Endothelial cell of umbilical vein (primary cell): ENCODE measurements around the gene USHBP1. TPM values are rescaled to one million over a fixed set of nuclear protein-coding genes. Genes with fewer than 3 reads are reported as not detected.

Experiments
- BruUV-seq: library from RNA; stranded (reverse); fragments of 400-500 nt; replicated peaks from 2 replicates; lab custom pipeline; 2021; lab: Mats Ljungman, UMichigan
- CTCF ChIA-PET: fragments of 300-600, 350-600 bp; sonication (Branson Sonifier 250); formaldehyde crosslinking; loops from one replicate; lab custom pipeline; 2021; ENCODE audit warnings: antibody characterized with exemption, inconsistent platforms; lab: Charles Lee
- POLR2A ChIA-PET: fragments of 300-600, 350-600 bp; sonication (Branson Sonifier 250); formaldehyde crosslinking; loops from one replicate; lab custom pipeline; 2021; ENCODE audit warnings: antibody characterized with exemption, inconsistent platforms; lab: Charles Lee
- DNase-seq: peaks from one replicate; pipeline ENCODE4 v3.0.0-alpha.2; 2011; ENCODE audit warnings: low read depth, low spot score
- FAIRE-seq: peaks from 2 replicates; lab custom pipeline; 2011; peaks lifted over from hg19 to GRCh38; lab: Jason Lieb, UNC
- H2AFZ ChIP-seq: 2 replicates; pipeline ENCODE4 v1.6.0; 2012; ENCODE audit warnings: low read depth, low read length, control low read depth, inconsistent platforms
- H3K27ac ChIP-seq: 2 replicates; pipeline ENCODE4 v1.5.1; 2011; ENCODE audit warnings: low read depth, mild to moderate bottlenecking, control low read depth, low read length, moderate library complexity; ENCODE audit not compliant: insufficient read depth
- H3K27me3 ChIP-seq, 2 experiments: 2 replicates each; pipeline versions ENCODE4 v1.6.0 to v1.6.1; 2011; ENCODE audit warnings: low read length in 2 of 2, mixed read lengths in 1 of 2; ENCODE audit not compliant: control insufficient read depth in 2 of 2, insufficient read depth in 2 of 2
- H3K36me3 ChIP-seq, 2 experiments: 2 replicates in 1 of 2; 3 replicates in 1 of 2; pipeline ENCODE4 v1.5.1; 2011; ENCODE audit warnings: low read length in 2 of 2, mild to moderate bottlenecking in 1 of 2, moderate library complexity in 1 of 2; ENCODE audit not compliant: control insufficient read depth in 2 of 2, insufficient read depth in 2 of 2; ENCODE audit errors: extremely low read depth in 1 of 2
- H3K4me1 ChIP-seq: 3 replicates; pipeline ENCODE4 v1.5.1; 2011; ENCODE audit warnings: mild to moderate bottlenecking, low read length; ENCODE audit not compliant: control insufficient read depth, insufficient read depth; ENCODE audit errors: extremely low read depth
- H3K4me2 ChIP-seq: 2 replicates; pipeline ENCODE4 v1.6.1; 2011; ENCODE audit warnings: low read length, control low read depth, mixed read lengths; ENCODE audit not compliant: insufficient read depth
- H3K4me3 ChIP-seq, 3 experiments: fragments of 200-600 bp in 1 of 3; sonication (generic), shearing (Covaris generic) in 1 of 3; replicated peaks in 1 of 3; 2 replicates each; pipeline ENCODE4 v1.5.1; 2011 to 2016; ENCODE audit warnings: control low read depth in 3 of 3, low read length in 3 of 3, mild to moderate bottlenecking in 2 of 3, inconsistent platforms in 1 of 3, low read depth in 1 of 3, moderate library complexity in 1 of 3; ENCODE audit not compliant: insufficient read depth in 1 of 3
- H3K79me2 ChIP-seq: 2 replicates; pipeline ENCODE4 v1.6.0; 2012; ENCODE audit warnings: low read length, inconsistent platforms; ENCODE audit not compliant: control insufficient read depth, insufficient read depth
- H3K9ac ChIP-seq: replicated peaks from 2 replicates; pipeline ENCODE3; 2011; ENCODE audit warnings: low read length, control low read depth; ENCODE audit not compliant: insufficient read depth; ENCODE audit errors: extremely low read depth
- H3K9me1 ChIP-seq: replicated peaks from 3 replicates; pipeline ENCODE4 v1.6.0; 2011; ENCODE audit warnings: mild to moderate bottlenecking, low read length; ENCODE audit not compliant: control insufficient read depth, insufficient read depth; ENCODE audit errors: extremely low read depth
- H3K9me3 ChIP-seq: replicated peaks from 2 replicates; pipeline ENCODE4 v1.5.1; 2012; ENCODE audit warnings: low read length, inconsistent platforms; ENCODE audit not compliant: control insufficient read depth, insufficient read depth
- H4K20me1 ChIP-seq: replicated peaks from 2 replicates; pipeline ENCODE3; 2011; ENCODE audit warnings: mild to moderate bottlenecking, low read length; ENCODE audit not compliant: control insufficient read depth, insufficient read depth; ENCODE audit errors: extremely low read depth
- CTCF ChIP-seq, 2 donors: IDR thresholded peaks; 1 replicate in 1 of 2; 2 replicates in 1 of 2; pipeline ENCODE4 v1.5.1; 2011; ENCODE audit warnings: low read length in 2 of 2, mild to moderate bottlenecking in 2 of 2, moderate library complexity in 2 of 2, control low read depth in 1 of 2, inconsistent platforms in 1 of 2, low read depth in 1 of 2; ENCODE audit not compliant: insufficient read depth in 1 of 2; ENCODE audit errors: extremely low read depth in 1 of 2
- EZH2 ChIP-seq: IDR thresholded peaks from 2 replicates; pipeline ENCODE4 v1.6.1; 2012; ENCODE audit warnings: borderline replicate concordance, low read depth, mild to moderate bottlenecking, moderate library complexity, low read length, inconsistent platforms; ENCODE audit not compliant: severe bottlenecking
- FOS ChIP-seq: IDR thresholded peaks from 2 replicates; pipeline ENCODE4 v1.6.1; 2011; ENCODE audit warnings: mild to moderate bottlenecking, low read length, moderate library complexity, borderline replicate concordance; ENCODE audit not compliant: insufficient read depth
- GATA2 ChIP-seq: IDR thresholded peaks from 2 replicates; pipeline ENCODE4 v1.7.0; 2011; ENCODE audit warnings: low read depth, mild to moderate bottlenecking, moderate library complexity, mixed read lengths, low read length; ENCODE audit not compliant: insufficient read length, insufficient read depth
- JUN ChIP-seq: IDR thresholded peaks from 2 replicates; pipeline ENCODE4 v1.6.1; 2011; ENCODE audit warnings: borderline replicate concordance, low read depth; ENCODE audit not compliant: insufficient read length, insufficient read depth
- MYC ChIP-seq: IDR thresholded peaks from one replicate; pipeline ENCODE4 v1.6.1; 2011; ENCODE audit warnings: mild to moderate bottlenecking, low read depth, low read length
- POLR2AphosphoS5 ChIP-seq: IDR thresholded peaks from 2 replicates; pipeline ENCODE4 v1.6.1; 2012; ENCODE audit warnings: low read depth, mild to moderate bottlenecking, control low read depth, low read length, moderate library complexity; ENCODE audit not compliant: insufficient read depth
- dilution Hi-C: fragments of 300-500 bp; cut with MboI; formaldehyde crosslinking; loops from one replicate; pipeline ENCODE4 v1.15.0; 2019; ENCODE audit warnings: low sequenced_read_pairs; ENCODE audit not compliant: extremely low pct_ligation_motif_present
- intact Hi-C: fragments of 100-400 bp; cut with micrococcal nuclease; formaldehyde crosslinking; loops from one replicate; pipeline ENCODE4 v1.10.0; 2022
- polyA plus RNA-seq, 4 experiments: library from polyadenylated mRNA; depleted of rRNA in 3 of 4; stranded (reverse) in 3 of 4; unstranded in 1 of 4; fragments of >200 nt; gene quantifications; 2 replicates each; pipeline versions ENCODE4 v1.2.1 to v1.2.3, GENCODE V29; 2011 to 2012; ENCODE audit warnings: missing spikeins in 1 of 4
- total RNA-seq: library from RNA; stranded (reverse); gene quantifications from 2 replicates; pipeline ENCODE4 v1.2.3, GENCODE V29; 2021
- TF ChIP-seq, protein P1 (sequence below): IDR thresholded peaks from 2 replicates; pipeline ENCODE4 v1.6.1; 2011; ENCODE audit not compliant: insufficient read depth, insufficient read length

Gene USHBP1
- total and polyA plus RNA-seq, 2 donors (not counting 3 experiments of a cell fraction or from before 2014, with no cell fraction given), result 14.8 to 20.4 TPM

DNA sequence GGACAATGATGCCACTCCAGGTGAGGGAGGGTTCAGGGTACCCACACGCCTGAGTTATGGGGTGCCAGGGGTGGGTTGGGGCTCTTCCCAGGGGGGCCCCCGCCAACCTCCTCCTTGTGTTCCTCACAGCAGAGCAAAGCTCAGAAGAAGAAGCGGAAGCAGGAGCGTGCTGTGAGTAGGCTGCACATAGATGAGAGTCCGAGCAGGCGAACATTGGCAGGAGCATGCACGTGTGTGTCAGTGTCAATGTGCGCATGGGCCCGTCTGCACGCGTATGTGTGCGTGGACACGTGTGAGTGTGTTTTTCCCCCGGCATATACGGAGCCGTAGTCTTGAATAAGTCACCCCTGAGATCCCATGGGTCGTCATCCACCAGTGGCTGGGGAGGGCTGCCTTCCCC lies 61.8 kb downstream of the USHBP1 start:
- dilution Hi-C loops, result no loop called here
- H3K4me3 ChIP-seq, result no peak overlapping the region
- ChIA-PET POLR2A (interaction anchor here (0.7 kb wide), 1 partner anchor 46 kb away, joined by 3 read pairs; no protein-coding TSS in a partner anchor), CTCF (interaction anchor here (1.2 kb wide), 1 partner anchor 37 kb away, joined by 3 read pairs; no protein-coding TSS in a partner anchor)
- no peak for FAIRE-seq
- DNase-seq, result no peak
- no peaks in the 10 kb centered on the region for H3K27me3 ChIP-seq
- intact Hi-C loops, result no loop called here
- H3K9me3 ChIP-seq, result no peaks in the 10 kb centered on the region
- no peaks in the 10 kb centered on the region for H3K4me1 ChIP-seq
- H3K27ac ChIP-seq, result no peak overlapping the region
- no peaks in the 10 kb centered on the region for H4K20me1 ChIP-seq
- H3K9ac ChIP-seq, result no peak overlapping the region
- H3K36me3 ChIP-seq, result peaks cover 10 to 57% of the 10 kb centered on the region in 2 experiments
- no peak overlapping the region for H3K4me2 ChIP-seq
- H3K79me2 ChIP-seq, result no peaks in the 10 kb centered on the region
- no TSS peak for BruUV-seq
- no peak overlapping the region for H2AFZ ChIP-seq
- no peaks in the 10 kb centered on the region for H3K9me1 ChIP-seq
- TF ChIP-seq FOS (no peak), POLR2AphosphoS5 (no peak), JUN (no peak), CTCF (IDR thresholded peaks at IDR 0.05; ENCODE audit: extremely low read depth in 1 of 2, insufficient read depth in 1 of 2, low read depth in 1 of 2, low read length in 2 of 2) (no peak), EZH2 (no peak), MYC (no peak), GATA2 (no peak)
- TF ChIP-seq, protein P1, sequence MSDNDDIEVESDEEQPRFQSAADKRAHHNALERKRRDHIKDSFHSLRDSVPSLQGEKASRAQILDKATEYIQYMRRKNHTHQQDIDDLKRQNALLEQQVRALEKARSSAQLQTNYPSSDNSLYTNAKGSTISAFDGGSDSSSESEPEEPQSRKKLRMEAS, result no peak
